RPMI8226 (cell line): Measurements from ENCODE around the gene LSM10.

Experiments
- DNase-seq: peaks from one replicate; pipeline ENCODE4 v3.0.0-alpha.2; 2015

The LSM10 gene

DNA sequence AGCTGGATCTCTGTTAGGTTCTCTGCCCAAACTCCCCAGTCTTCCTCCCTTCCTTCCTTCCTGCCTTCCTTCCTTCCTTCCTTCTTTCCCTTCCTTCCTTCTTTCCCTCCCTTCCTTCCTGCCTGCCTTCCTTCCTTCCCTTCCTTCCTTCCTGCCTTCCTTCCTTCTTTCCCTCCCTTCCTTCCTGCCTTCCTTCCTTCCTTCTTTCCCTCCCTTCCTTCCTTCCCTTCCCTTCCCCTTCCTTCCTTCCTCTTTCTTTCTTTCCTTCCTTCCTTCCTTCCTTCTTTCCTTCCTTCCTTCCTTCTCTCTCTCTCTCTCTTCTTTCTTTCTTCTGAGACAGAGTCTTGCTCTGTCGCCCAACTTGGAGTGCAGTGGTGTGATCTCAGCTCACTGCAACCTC is 8.7 kb upstream of the LSM10 start:
- no peak for DNase-seq

DNA sequence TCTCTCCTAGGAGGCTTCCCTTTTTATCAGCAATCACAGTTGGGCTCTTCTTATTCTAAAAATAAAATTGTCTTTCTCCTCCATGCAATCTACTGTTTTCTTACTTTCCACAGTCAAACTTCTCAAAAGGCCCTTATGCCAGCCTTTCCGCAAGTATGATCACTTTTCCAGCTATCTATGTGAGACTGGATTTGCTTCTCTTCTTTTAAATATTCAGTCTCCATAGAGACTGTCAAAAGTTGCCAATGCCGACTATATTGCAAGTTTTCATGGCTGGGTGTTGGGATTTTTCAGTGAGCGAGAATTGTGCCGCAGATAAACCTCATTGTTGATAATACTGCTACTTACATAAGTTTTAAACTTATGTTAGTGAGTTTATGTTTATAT is 4.8 kb upstream of the LSM10 start:
- DNase-seq: no peak

DNA sequence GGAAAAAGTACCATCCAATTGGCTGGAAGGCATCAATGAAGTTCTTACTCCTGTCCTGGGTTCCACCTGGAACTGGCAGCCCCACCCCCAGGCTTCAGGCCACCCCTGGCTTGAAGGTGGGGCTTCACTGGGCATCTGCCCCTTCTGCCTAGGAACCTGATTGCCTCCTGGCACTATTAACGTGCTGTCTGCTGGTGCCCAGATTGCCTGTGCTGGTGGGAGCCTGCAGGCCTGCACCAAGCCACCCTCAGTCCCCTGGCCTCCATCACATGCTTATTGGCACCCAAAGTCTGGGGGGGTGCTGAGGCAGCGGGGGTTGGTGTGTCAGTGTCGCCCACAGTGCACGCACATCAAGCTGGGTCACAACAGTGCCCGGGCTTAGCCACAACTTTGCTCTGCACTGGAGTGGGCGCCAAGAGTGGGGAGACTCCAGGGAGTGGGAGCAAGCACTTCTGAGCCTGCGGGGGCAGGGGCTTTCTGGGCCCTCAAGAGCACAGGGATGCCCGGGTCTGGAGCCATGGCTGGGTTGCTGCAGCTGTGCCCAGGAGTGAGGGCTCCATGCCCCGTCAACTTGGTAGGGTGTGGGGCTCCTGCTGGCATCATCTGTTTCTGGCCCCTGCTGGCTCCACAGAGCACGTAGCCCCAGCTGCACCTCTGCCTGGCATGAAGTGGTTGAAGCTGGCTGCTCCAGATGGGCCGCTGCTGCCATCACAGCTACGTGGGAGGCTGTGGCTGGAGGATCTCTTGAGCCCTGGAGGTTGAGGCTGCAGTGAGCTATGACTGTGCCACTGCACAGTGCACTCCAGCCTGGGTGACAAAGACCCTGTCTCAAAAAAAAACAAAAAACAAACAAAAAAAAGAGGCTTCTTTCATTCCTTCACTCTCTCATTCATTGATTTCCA is 4.1 kb upstream of the LSM10 start:
- no peak for DNase-seq

DNA sequence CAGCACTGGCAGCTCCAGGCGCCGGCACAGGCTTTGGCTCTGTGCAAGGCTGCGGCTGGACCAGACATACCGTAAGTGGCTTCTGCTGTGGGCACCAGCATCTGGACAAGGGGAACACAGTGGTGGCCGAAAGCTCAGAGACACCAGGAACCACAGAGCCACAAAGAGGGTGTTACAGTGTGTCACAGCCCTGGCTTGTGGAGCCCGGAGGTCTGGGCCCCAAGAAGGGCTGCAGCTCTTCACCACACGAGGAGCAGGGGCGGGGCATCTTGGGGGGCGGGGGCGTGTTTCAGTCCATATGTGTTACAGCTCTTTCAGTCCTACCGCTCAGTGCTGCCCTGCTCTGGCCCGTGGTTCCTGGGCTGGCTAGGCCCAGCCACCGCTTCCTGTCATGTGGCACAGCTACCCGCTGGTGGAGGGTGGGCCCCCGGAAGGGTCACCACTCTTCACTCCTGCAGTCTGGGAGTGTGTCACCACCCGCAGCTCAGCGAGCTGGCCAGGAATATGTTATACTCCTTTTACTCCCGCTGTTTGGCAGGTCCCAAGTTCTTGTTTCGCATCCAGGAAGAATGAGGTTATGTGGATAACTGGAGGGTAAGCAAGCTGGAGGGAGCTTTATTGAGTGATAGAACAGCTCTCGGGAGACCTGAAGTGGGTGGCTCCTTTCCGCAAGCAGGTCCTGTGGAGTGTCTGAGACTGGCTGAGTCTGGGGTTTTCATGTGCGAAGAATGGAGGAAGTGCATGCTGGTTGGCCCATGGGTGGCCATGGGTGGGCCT is 3.3 kb upstream of the LSM10 start:
- DNase-seq: no peak

DNA sequence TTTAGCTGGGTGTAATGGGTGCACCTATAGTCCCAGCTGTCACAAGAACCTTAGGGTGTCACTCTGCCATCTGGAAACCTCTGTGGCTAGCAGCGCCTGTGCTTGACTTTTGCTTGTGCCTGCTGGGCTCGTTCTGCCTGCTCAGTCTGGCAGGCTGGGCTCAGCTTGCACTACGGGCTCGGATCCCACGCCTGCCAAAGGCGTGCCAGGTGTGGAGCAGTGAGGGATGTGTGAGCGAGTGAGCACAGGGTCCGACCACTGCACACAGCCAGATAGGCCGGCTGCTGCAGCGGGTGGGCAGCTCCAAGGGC is 2.8 kb upstream of the LSM10 start:
- DNase-seq: no peak

DNA sequence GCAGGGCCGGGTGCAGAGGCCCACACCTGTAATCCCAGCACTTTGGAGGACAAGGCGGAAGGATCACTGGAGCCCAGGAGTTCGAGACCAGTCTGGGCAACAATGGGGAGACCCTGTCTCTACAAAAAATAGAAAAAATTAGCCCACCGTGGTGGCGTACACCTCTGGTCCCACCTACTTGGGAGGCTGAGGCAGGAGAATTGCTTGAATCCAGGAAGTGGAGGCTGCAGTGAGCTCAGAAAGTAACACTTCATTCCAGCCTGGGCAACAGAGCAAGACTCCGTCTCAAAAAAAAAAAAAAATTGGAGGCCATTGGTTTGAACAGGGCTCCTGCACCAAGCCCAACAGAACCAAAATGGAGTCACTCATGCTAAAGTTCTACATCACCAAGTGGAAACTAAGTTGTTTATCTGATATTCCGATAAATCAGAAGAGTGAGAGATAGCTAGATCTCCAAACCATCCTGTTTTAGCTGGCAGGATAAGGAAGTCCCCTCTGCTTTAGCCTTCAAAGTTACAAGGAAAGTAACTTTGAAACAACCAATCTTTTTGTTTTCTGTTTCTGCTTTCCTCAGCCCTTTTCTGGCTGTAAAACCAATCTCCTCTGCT is 766 bp upstream of the LSM10 start:
- no peak for DNase-seq

DNA sequence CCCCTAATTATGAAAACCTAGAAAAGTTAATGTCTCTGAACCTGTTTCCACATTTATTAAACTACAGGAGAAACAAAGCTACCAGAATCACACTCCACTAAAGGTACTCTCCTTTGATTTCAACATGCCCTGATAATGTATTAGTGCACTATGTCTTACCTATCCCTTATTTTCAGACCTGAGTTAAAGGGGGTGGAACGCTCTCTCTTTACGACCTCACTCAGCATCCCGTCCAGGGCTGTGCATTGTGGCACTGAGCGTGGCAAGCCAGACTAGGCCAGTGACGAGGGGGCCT is 678 bp downstream of the LSM10 start:
- no peak for DNase-seq

DNA sequence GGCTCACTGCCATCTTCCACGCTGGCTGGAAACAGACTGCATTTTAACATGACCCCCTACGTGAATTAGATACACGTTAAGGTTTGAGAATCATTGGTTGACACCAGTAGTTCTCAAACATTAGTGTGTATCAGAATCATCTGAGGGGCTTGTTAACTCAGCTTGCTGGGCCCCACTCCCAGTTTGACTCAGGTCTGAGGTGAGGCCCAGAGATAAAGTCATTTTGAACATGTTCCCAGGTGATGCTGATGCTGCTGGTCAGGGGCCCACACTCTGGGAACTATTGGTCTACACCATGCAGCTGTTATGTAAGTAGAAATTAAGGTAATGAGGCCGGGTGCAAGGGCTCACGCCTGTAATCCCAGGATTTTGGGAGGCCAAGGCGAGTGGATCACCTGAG is 1.3 kb downstream of the LSM10 start:
- no peak for DNase-seq

DNA sequence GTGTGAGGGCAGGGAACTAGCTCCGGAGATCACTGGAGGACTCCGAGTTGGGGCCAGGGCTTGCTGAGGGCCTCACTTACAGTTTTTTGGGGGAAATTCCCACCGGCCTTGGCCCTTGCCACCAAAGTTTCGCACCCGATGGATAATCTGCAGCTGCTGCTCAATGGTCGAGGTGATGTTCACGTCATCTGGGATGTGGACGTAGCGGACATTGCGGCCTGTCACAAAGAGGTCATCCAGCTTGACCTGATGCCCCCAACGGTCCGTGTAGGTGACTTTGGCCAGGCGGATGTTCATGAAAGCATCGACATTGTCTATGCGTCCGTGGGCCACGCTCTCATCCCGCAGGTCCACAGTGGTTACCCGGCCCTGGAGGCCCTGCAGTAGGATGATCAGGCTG is 4.0 kb downstream of the LSM10 start:
- no peak for DNase-seq

DNA sequence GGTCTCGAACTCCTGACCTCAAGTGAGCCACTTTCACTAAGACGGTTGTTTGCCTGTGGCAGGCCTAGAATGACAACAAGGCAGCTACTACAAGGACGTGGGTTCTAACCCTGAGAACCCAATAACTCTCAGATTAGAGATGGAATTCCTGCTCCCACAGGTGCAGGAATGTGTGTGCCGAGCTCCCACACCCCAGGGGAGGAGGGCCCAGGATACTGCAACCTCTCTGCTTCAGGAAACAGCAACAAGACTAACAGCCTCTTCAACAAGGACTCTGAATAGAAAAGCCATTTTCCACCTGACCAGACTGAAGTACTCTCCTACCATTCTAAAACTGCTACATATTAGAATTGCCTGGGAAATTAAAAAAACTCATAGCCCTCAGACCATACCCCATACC is 4.9 kb downstream of the LSM10 start:
- no peak for DNase-seq

DNA sequence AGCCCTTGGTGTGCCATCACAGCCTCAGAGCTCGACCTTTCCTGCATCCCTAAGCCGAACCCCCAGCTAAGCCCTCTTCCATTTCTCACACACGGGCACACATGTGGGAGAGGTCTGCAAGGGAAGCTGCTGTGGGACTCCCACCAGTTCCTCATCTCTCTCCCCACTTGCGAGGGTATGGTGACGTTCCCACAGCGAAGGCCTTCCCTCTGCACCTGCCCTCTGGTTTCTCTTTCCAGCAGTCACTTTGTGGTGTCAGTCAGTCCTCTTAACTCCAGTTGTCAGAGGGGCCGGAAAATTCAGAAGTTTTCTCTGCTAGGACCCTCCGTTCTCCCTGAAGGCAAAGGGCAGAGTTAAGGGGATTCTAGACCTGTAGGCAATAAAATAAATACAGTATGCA is 6.4 kb downstream of the LSM10 start:
- no peak for DNase-seq

DNA sequence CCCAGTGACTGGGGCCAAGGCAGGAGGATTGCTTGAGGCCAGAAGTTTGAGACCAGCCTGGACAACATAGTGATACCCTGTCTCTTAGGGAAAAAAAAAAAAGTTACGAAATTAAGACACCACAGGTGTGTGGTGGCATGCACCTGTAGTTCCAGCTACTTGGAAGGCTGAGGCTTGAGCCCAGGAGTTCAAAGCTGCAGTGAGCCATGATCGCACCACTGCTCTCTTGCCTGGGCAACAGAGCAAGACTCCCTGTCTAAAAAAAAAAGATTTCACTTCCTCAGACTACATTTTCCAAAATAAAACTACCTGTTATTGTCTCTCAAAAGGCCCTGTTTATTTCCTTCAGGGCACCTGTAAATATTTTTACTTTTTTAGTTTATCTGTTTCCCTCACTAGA is 7.3 kb downstream of the LSM10 start:
- DNase-seq: no peak

DNA sequence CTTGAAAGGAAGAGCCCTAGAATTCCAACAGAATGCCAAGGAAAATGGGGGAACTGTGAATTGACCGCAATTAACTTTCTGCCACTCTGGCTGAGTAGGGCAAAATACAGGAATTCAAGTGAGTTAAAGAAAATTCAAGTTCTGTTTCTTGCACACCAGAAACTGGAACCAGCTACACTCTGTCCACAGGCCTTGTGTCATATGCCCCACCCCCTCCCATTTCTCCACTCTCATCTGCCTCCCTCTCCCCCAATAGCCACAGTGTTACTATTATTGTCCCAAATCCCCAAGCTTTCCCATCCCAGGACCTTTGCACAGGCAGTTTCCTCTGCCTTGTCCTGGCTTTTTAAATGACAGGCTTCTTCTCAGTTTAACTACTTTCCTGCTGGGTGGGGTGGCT is 7.7 kb downstream of the LSM10 start:
- no peak for DNase-seq

DNA sequence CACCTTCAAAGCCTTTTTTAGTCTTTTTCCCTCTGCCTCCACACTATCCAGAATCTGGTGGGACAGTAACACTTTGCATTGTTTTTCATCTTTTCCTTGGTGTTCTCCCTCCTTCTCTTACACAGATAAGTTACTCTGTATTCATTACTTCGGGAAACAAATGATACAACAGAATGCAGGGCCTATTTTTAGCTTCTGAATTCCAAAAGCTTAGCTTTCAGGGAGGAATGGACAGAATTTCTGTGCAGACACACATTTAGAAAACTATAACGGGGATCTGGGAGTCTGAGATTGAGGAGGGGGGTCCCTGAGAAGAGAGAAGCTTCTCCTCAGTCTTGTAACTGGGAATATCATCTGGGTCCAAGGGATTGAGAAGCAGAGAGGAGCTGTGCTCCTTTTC is 8.4 kb downstream of the LSM10 start:
- DNase-seq: no peak

DNA sequence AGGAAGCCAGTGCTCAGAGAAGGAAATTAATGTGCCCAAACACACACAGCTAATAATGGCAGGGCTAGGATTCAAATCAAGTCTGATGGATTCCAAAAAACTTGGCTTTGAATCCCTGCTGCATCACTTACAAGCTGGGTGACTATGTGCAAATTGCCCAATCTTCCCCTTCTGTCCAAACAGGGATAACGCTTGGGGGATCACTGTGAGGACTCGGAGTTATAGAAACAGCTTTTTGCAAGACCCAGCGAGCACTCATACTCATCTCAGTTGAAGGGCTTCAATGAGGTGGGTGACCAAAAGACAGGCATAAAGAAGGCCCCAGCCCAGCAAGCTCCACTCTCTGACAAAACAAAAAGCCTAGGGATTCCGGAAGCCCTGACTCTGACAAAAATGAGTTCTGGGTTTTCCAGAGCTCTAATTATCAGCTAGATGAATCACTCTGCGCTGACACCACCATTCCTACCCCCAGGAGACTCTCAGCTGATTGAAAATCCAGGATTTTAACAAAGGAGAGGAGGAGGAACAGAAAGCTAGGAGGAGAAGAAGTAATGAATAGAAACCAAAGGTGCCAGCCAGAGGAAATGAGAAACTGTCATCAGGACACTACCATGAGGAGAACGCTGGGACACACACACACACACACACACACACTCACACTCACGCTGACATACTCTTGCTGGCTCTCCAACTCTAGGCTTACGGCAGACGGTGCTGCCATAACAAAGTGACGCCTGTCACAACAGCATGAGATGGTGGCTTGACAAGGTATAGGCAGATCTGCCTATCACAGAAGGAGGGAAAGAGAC is 10.4 kb downstream of the LSM10 start:
- DNase-seq: peak; percentile 70

DNA sequence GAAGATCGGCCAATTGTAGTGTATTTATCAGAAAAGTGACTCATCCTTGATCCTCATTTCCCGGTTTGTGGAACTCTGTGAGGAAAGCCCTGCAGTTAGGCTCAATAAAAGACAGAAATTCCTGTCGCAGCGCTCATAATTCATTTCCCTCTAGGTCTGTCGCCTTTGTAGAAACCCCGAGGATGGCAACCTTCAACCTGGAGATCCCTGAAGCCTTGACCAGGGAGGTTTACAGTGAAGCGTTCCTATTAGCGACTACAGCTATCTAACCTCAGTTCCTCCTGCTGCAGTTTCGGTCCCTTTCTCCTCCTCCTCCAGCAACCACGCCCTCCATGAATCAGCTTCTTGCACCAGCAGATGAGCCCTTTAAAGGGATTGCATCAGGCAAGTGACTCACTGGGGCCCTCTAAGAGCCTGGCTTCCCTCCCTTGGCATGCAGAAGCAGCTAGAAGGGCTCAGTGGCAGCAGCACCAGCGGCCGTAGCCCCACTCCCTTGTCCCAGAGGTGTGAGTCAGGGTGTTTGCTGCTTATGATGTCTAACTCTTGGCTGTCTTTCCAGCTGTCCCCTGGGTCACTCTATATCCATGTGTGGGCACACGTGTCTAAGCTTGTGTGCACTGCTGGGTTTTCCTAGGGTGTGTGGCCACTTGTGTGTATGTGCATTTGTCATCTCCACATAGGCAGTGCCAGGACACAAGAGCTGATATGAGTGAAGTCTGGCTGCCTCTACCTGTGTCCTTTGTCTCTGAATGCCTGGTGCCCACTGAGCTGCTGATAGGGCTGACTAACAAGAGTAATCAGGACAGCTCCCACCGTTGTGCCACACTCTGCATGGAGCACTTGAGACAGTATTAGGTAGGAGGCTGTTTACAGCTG is 11.2 kb downstream of the LSM10 start:
- peak; percentile 98 for DNase-seq

DNA sequence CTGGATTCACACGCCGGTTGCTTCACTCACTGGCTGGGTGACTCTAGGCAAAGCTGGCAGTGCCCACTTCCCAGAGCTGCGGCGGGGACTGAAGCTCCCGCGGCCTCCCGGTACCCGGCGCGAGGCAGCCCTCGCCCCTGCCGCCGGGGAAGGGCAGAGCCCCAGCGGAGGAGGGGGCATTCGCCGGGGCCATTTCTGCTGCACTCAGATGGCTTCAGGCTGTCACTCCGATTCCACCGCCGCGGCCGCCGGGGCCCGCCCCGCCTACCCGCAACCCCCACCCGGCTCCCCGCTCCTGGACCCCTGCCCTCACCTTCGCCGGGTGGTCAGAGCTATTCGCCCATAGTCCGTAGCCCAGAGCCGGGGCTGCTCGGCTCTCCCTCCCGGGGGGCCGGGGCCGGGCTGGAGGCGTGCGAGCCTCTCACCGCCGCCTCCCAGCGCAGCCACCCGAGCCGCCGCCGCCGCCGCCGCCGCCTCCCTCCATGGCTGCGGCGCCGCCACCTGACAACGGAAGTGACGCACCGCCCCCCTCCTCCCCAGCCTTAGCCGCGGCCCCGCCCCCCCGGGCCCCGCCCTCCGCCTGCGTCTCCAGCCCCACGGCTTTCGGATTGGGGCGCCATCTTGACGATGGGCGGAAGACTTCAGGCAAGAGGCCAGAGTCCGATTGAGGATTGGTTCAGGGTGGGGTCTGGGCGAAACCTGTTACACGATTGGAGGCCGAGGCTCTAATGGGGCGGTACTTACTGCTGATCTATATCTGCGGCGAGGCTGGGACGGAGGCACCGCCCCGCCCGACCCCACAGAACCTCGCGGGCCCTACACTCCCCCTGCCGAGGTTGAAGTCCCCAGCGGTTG is 12.1 kb downstream of the LSM10 start, which contains the start of gene STK40:
STK40 (minus strand) TSS at position 515 of the 855 bp plus-strand sequence. CDS start 24,592 bp downstream, outside the sequence.
- peak; percentile 100 for DNase-seq

DNA sequence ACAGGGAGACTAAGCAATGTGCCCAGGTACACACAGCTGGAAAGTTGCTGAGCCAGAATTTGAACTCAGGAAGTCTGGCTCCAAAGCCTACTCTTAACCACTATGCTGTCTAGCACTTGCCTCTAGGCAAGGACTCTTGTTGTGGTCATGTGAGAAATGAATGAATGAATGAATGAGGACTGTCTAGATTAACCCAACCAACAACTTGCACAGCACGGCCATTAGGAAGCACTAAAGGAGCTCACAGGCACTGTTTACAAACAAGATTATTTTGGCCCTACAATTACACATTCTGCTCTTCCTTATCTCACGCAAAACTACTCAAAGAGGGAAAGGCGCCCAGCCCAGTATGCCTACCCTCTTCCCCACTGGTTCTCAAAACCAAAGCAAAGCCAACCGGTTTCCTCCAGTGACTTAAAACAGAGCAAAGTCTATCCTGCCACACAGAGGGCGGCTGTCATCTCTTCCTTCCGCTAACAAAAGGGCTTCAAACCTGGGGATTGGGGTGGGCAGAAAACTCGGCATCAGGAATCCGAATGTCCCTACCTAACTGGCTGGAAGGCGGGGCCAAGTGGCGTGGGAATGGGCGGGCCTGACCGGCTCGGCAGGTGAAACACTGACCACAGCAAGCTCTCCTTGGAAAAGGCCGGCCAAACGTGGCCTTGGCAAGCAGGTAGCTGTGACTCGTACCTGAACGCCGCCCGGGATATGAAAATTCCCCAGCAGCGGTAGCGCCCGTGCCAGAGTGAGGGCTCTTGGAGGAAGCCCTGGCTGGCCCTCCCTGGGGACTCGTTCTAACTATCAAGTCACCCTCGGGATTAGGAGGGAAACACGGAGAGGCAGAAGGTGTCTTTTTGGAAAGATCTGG is 12.9 kb downstream of the LSM10 start:
- DNase-seq: peak; percentile 57

DNA sequence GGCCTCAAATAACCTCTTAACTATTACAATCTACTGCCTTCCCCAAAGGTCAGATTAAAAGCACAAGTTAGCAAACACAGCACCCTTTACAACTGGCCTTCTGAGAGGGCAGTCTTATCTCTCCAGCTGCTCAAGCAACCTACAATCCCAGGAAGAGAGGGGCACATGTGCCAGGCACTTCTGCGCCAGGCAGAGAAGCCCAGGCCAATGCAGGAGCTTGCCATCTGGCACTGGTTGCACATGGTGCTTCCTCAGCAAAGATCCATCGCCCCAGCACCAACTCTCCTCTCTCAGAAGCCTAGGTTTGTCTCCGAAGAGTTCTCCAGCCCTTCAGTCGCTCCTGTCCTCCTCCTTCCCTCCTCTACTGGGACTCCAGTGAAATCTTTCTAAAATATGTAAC is 14.5 kb downstream of the LSM10 start:
- DNase-seq: no peak

DNA sequence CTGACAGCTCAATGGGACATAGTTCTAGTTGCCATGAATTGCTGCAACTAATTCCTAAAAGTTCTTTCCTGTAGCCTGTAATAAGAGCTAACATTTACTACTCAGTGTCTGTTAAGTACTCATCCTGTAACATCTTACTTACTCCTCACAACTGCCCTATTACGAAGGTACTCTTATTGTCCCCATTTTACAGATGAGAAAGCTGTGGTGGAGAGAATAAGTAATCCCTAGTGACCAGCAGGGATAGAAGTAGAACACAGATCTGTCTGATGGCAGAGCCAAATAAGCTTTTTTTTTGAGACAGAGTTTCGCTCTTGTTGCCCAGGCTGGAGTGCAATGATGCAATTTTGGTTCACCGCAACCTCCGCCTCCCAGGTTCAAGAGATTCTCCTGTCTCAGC is 15.0 kb downstream of the LSM10 start:
- no peak for DNase-seq
